ENCODE measurements around the gene FBLIM1. TPM values are rescaled to one million over a fixed set of nuclear protein-coding genes. Genes with fewer than 3 reads are reported as not detected.

The FBLIM1 gene
- total and polyA plus RNA-seq, 9 donors = 39.0 to 160 (median 67.6) TPM

DNA sequence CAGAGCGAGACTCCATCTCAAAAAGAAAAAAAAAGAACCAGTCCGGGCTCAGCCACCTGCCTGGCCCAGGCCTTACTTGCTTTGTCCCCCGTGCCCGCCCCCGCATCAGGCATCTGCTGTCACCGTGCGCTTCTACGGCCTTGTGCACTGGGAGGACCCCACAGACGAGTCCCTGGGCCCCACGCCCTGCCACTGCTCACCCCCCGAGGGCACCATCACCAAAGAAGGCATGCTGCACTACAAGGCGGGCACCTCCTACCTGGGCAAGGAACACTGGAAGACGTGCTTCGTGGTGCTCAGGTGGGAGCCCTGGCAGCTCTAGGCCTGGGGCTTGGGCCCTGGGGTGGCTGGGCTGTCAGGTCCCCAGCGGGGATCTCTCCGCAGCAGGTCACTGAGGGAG is 28.2 kb upstream of the FBLIM1 start:
- Histone ChIP-seq H3K4me1 (ENCODE audit: insufficient read depth) (no peaks in the 10 kb centered on the region), H3K4me3 (no peak overlapping the region), H3K27ac (no peak overlapping the region), H3K9me3 (no peaks in the 10 kb centered on the region), H3K36me3 (no peaks in the 10 kb centered on the region), H3K27me3 (no peaks in the 10 kb centered on the region)
- no peak for DNase-seq
- TF ChIP-seq POLR2A (IDR thresholded peaks at IDR 0.05) (no peak), EP300 (IDR thresholded peaks at IDR 0.05) (no peak)
- TF ChIP-seq, protein P1, sequence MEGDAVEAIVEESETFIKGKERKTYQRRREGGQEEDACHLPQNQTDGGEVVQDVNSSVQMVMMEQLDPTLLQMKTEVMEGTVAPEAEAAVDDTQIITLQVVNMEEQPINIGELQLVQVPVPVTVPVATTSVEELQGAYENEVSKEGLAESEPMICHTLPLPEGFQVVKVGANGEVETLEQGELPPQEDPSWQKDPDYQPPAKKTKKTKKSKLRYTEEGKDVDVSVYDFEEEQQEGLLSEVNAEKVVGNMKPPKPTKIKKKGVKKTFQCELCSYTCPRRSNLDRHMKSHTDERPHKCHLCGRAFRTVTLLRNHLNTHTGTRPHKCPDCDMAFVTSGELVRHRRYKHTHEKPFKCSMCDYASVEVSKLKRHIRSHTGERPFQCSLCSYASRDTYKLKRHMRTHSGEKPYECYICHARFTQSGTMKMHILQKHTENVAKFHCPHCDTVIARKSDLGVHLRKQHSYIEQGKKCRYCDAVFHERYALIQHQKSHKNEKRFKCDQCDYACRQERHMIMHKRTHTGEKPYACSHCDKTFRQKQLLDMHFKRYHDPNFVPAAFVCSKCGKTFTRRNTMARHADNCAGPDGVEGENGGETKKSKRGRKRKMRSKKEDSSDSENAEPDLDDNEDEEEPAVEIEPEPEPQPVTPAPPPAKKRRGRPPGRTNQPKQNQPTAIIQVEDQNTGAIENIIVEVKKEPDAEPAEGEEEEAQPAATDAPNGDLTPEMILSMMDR (IDR thresholded peaks at IDR 0.05) = no peak
- 87 to 93% (median 89%) methylated on average over 15 to 16 of the region's 16 CpGs for WGBS, 3 donors
- intact Hi-C loops (cut with DNase I) = loop anchor here in 3 of 4 donors (10.0 kb wide), 2 partner anchors 136 to 406 kb away; no protein-coding TSS in a partner anchor

GRCh38 chr1:15730936-15731335 is 27.7 kb upstream of the FBLIM1 start:
- Histone ChIP-seq H3K4me1 (ENCODE audit: insufficient read depth) (peaks cover 1% of the 10 kb centered on the region), H3K9me3 (no peaks in the 10 kb centered on the region), H3K27ac (no peak overlapping the region), H3K4me3 (no peak overlapping the region), H3K27me3 (no peaks in the 10 kb centered on the region), H3K36me3 (no peaks in the 10 kb centered on the region)
- 88 to 92% (median 90%) methylated on average over 15 to 16 of the region's 16 CpGs for WGBS, 3 donors
- intact Hi-C loops (cut with DNase I) = loop anchor here in 3 of 4 donors (10.0 kb wide), 2 partner anchors 136 to 406 kb away; no protein-coding TSS in a partner anchor
- no peak for DNase-seq
- TF ChIP-seq EP300 (IDR thresholded peaks at IDR 0.05) = no peak
- TF ChIP-seq, protein P1 (IDR thresholded peaks at IDR 0.05) = no peak
- no peak for TF ChIP-seq POLR2A (IDR thresholded peaks at IDR 0.05)

DNA sequence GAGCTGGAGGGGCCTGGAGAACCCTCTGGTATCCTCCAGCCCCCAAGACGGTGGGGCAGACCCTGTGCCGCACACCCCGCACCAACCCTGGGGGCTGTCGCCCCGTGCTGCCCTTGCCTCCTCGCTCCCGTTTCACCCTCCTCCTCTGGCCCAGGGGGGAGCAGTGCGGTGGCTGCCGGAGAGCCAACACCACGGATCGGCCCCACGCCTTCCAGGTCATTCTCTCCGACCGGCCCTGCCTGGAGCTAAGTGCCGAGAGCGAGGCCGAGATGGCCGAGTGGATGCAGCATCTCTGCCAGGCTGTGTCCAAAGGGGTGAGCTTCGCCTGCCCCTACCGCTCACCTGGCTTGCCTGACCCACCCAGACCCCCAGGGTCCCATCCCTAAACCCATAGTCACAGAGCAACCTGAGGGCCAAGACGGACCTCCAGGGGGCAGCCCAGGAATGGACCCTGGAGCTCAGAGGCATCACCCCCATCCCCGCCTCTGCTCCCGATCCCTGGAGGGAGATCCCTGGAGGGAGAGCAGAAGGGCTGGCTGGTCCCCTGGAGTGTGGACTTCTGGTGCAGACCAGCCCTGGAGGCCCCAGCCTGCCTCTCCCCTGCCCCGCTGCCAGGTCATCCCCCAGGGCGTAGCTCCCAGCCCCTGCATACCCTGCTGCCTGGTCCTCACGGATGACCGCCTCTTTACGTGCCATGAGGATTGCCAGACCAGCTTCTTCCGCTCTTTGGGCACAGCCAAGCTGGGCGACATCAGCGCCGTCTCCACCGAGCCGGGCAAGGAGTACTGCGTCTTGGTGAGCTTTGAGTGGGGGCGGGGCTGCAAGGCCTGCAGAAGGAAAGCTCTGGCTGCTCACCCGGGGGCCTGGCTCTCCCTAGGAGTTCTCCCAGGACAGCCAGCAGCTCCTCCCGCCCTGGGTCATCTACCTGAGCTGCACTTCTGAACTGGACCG is 26.6 kb upstream of the FBLIM1 start:
- intact Hi-C loops (cut with DNase I) = loop anchor here in 3 of 4 donors (10.0 kb wide), 2 partner anchors 137 to 407 kb away; no protein-coding TSS in a partner anchor
- TF ChIP-seq, protein P1 (IDR thresholded peaks at IDR 0.05) = no peak
- no peak for TF ChIP-seq EP300 (IDR thresholded peaks at IDR 0.05)
- no peak for TF ChIP-seq POLR2A (IDR thresholded peaks at IDR 0.05)
- H3K4me1 ChIP-seq (ENCODE audit: insufficient read depth) = peaks cover 5% of the 10 kb centered on the region
- H3K4me3 ChIP-seq = no peak overlapping the region
- H3K27ac ChIP-seq = no peak overlapping the region
- H3K36me3 ChIP-seq = no peaks in the 10 kb centered on the region
- H3K27me3 ChIP-seq = no peaks in the 10 kb centered on the region
- WGBS, 3 donors = 91 to 94% (median 92%) methylated on average over 36 to 39 of the region's 39 CpGs
- no peak for DNase-seq
- H3K9me3 ChIP-seq = no peaks in the 10 kb centered on the region

DNA sequence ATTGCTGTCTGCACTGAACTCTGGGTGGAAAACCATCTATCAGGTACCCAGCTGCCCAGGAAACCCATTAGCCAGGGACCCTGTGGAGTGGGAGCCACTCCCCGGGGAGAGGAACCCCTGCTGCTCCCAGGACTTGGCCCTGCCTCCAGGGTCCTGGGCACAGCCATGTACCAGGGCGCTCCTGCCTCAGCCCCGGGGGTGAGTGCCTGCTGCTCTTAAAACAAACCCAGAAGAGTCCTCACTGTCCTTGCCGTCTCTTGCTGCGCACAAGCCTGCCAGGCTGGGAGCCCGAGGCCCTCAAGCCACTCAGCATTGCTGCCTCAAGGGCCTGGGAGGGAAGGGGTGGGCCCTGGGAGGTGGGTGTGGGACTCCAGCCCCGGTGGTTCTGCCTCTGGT is 25.9 kb upstream of the FBLIM1 start:
- DNase-seq = no peak
- WGBS, 3 donors = 50 to 82% (median 71%) methylated on average over 2 to 7 of the region's 7 CpGs
- Histone ChIP-seq H3K27me3 (no peaks in the 10 kb centered on the region), H3K9me3 (no peaks in the 10 kb centered on the region), H3K27ac (no peak overlapping the region), H3K4me3 (no peak overlapping the region), H3K4me1 (ENCODE audit: insufficient read depth) (peaks cover 5% of the 10 kb centered on the region), H3K36me3 (no peaks in the 10 kb centered on the region)
- TF ChIP-seq POLR2A (IDR thresholded peaks at IDR 0.05) (no peak), EP300 (IDR thresholded peaks at IDR 0.05) (no peak)
- TF ChIP-seq, protein P1 (IDR thresholded peaks at IDR 0.05) = no peak
- intact Hi-C loops (cut with DNase I) = loop anchor here in 3 of 4 donors (10.0 kb wide), 2 partner anchors 138 to 408 kb away; no protein-coding TSS in a partner anchor
